Upper lobe of left lung (tissue), 6 donors: ENCODE data around the gene INKA2. TPM values are rescaled to one million over a fixed set of nuclear protein-coding genes. Genes with fewer than 3 reads are reported as not detected.
A peak's percentile ranks its signal among the peaks of the same experiment; 100 is the strongest.

Experiments
- ATAC-seq, 2 donors: fragments of 200-7000 bp; cut with Tn5 transposase; one replicate each; pipeline ENCODE4 v1.9.1; 2022; ENCODE audit warnings: mild to moderate bottlenecking in 2 of 2, moderate library complexity in 2 of 2; ENCODE audit not compliant: low FRiP score in 2 of 2
- DNase-seq, 2 donors: peaks; one replicate each; pipeline ENCODE4 v3.0.0-alpha.2; 2019 to 2020
- H3K27ac ChIP-seq, 4 donors: fragments of 200-600 bp; sonication (generic); one replicate each; pipeline ENCODE4 v1.5.1; 2016 to 2019
- H3K27me3 ChIP-seq, 4 donors: fragments of 200-600 bp; sonication (generic); one replicate each; pipeline ENCODE4 v1.5.1; 2017 to 2019
- H3K36me3 ChIP-seq, 4 donors: fragments of 200-600 bp; sonication (generic); one replicate each; pipeline ENCODE4 v1.5.1; 2016 to 2019
- H3K4me1 ChIP-seq, 4 donors: fragments of 200-600 bp; sonication (generic); one replicate each; pipeline ENCODE4 v1.5.1; 2018 to 2019
- H3K4me3 ChIP-seq, 4 donors: fragments of 200-600 bp; sonication (generic); one replicate each; pipeline ENCODE4 v1.5.1; 2017 to 2019; ENCODE audit warnings: mild to moderate bottlenecking in 2 of 4, moderate library complexity in 1 of 4
- H3K9me3 ChIP-seq, 4 donors: fragments of 200-600 bp; sonication (generic); one replicate each; pipeline ENCODE4 v1.5.1; 2018 to 2019
- EP300 ChIP-seq, 4 donors: sonication (generic); formaldehyde crosslinking; IDR thresholded peaks; one replicate each; pipeline ENCODE4 v1.5.1; 2017; ENCODE audit warnings: antibody characterized with exemption in 4 of 4, control low read depth in 2 of 4
- POLR2A ChIP-seq, 4 donors: fragments of 450-650 bp; IDR thresholded peaks; one replicate each; pipeline ENCODE4 v1.5.1; 2016 to 2017; ENCODE audit warnings: antibody characterized with exemption in 4 of 4, mild to moderate bottlenecking in 2 of 4
- POLR2AphosphoS5 ChIP-seq, 2 donors: sonication (generic); formaldehyde crosslinking; IDR thresholded peaks; one replicate each; pipeline ENCODE4 v1.5.1; 2017; ENCODE audit warnings: antibody characterized with exemption in 2 of 2
- WGBS, 2 donors: methylation state at CpG; one replicate each; pipeline ENCODE4 v1.1.5; 2017 to 2018; 5-methylcytosine and 5-hydroxymethylcytosine counted together
- total RNA-seq, 6 donors: library from RNA; depleted of rRNA in 4 of 6; stranded (reverse); fragments of >200 nt in 4 of 6; gene quantifications; one replicate each; pipeline versions ENCODE4 v1.1.0 to v1.2.1, GENCODE V29; 2016 to 2021
- TF ChIP-seq, protein P1 (sequence below), 6 experiments: fragments of 450-650 bp in 4 of 6; fragments of 200-600 bp in 2 of 6; sonication (generic) in 2 of 6; IDR thresholded peaks; one replicate each; pipeline ENCODE4 v1.5.1; 2016 to 2019; ENCODE audit warnings: antibody characterized with exemption in 6 of 6
- donor health status: DM: no; HTN: no; CAD: no; lungs with moderate emphysema.
- donor health status: DM: no; HTN: yes; CAD: no; lungs with severe emphysema.

The INKA2 gene
- total RNA-seq, 6 donors from 2014 or later: 4.5 to 11.5 (median 7.4) TPM

DNA sequence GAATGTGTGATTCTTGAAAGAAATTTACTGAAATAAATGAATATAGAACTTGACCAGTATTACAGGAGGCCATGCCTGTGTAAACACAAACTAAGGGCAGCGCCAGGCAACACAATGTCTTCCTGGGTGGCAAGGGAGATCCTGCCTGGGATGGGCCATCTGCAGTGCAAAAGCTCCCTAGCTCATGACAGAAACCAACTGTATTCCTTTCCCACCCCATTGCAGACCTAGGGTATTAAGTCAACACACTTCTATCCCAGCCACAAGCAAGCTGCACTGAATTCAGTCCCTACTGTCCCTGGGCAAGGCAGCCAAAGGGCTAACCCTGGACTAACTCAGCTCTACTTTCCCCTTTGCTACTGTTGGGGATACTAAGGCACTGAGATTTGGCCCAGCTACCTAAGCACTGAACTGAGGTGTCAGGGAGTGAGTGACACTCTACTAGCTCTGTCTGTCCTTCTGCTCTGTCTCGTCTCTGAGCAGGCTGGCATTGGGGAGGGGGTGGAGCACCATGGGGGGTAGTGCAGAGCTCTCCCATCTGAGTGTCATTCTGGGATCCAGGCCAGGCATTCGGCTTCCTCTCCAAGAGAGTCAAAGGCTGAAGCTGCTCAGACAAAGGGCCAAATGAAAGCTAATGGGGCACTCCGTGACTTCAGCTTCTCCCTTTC, 2.5 kb downstream of the INKA2 start:
- WGBS, 2 donors: 54 to 64% methylated on average over 4 of the region's 4 CpGs
- ATAC-seq: no peak
- H3K4me1 ChIP-seq: peaks cover 40 to 59% (median 46%) of the 10 kb centered on the region in 4 donors
- DNase-seq: no peak
- no peaks in the 10 kb centered on the region for H3K27me3 ChIP-seq
- no peaks in the 10 kb centered on the region for H3K36me3 ChIP-seq
- H3K4me3 ChIP-seq: peak overlapping the region in 3 of 4 donors; percentile 8 to 59 (median 46)
- no peaks in the 10 kb centered on the region for H3K9me3 ChIP-seq
- H3K27ac ChIP-seq: no peak overlapping the region
- no peak for TF ChIP-seq POLR2A (IDR thresholded peaks at IDR 0.05)
- TF ChIP-seq EP300 (IDR thresholded peaks at IDR 0.05): no peak
- no peak for TF ChIP-seq POLR2AphosphoS5 (IDR thresholded peaks at IDR 0.05)

DNA sequence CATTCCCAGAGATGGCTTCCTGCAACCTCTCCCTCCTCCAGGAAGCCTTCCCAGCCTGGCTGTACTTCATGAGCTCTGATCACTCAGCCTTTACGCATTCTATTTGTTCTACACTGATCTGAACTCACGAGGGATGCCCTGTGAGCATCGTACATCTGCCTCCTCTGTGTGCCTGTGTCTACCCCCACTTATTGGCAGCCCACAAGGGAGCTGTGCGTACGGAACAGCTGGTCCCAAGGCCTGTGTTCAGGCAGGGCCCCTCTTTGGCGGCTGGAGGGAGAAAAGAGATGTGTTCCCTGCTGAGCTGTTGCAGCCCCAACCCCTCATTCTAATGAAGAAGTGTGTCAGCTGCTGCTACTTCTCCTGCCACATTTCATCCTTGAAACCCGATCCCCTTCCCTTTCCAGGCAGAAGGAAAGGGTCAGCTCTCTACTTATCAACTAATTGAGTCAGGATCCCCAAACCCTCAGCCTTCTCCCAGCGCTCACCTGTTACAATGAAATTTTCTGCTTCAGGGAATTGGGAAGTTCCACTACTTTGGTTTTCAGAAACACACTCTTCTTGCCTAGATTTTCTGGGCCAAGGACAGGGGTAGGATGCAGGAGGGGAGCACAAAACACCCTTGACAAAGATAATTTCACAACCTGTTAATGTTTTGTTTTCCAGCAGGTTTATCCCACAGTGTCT, 3.2 kb downstream of the INKA2 start:
- H3K4me1 ChIP-seq: peaks cover 40 to 59% (median 46%) of the 10 kb centered on the region in 4 donors
- 77 to 84% methylated on average over 7 to 8 of the region's 8 CpGs for WGBS, 2 donors
- H3K27me3 ChIP-seq: no peaks in the 10 kb centered on the region
- no peak for TF ChIP-seq EP300 (IDR thresholded peaks at IDR 0.05)
- TF ChIP-seq POLR2AphosphoS5 (IDR thresholded peaks at IDR 0.05): peak in 1 of 2 donors; percentile 16
- H3K9me3 ChIP-seq: no peaks in the 10 kb centered on the region
- DNase-seq: no peak
- no peak overlapping the region for H3K27ac ChIP-seq
- H3K4me3 ChIP-seq: peak overlapping the region in 1 of 4 donors; percentile 8
- ATAC-seq: no peak
- H3K36me3 ChIP-seq: no peaks in the 10 kb centered on the region

DNA sequence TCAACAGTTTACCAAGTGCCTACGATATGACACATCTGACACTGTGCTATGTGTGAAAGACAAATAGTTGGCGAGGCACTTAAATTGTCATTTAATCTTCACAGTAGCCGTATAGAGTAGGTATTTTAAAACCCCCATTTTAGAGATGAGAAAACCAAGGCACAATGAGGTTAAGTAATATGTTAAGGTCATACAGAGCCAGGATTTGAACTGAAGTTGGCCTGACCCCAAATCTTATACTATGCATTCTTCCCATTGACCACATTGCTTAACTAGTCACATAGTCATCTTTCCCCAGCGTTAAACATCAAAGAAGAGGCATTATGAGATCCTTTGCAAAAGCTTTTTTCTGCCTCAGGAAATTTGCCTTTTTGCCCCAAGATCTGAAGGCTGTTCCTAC, 3.9 kb downstream of the INKA2 start:
- DNase-seq: no peak
- ATAC-seq: no peak
- H3K36me3 ChIP-seq: no peaks in the 10 kb centered on the region
- TF ChIP-seq POLR2AphosphoS5 (IDR thresholded peaks at IDR 0.05) (no peak), EP300 (IDR thresholded peaks at IDR 0.05) (no peak)
- H3K4me1 ChIP-seq: peaks cover 40 to 55% (median 44%) of the 10 kb centered on the region in 4 donors
- no peak overlapping the region for H3K4me3 ChIP-seq
- 87% methylated on average over 4 of the region's 4 CpGs for WGBS, 2 donors
- no peaks in the 10 kb centered on the region for H3K9me3 ChIP-seq
- no peak overlapping the region for H3K27ac ChIP-seq
- no peaks in the 10 kb centered on the region for H3K27me3 ChIP-seq

DNA sequence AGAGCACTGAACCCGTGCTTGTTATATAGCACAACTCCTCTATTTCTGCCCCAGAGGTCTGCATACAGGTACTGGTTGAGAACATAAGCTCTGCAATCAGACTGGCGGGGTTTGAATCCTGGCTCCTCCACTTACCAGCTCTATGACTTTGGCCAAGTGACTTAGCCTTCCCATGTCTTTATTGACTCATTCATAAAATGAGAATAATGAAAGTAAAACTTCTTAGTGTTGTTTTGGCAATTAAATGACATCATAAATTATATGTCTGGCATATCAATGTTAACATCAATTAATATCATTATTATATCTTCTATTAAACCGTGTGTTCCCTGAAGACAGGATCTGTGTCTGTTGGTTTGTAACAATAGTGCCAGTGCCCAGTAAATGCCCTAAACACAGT, 4.3 kb downstream of the INKA2 start:
- ATAC-seq (no peak), DNase-seq (no peak)
- no peak for TF ChIP-seq EP300 (IDR thresholded peaks at IDR 0.05)
- TF ChIP-seq, protein P1, sequence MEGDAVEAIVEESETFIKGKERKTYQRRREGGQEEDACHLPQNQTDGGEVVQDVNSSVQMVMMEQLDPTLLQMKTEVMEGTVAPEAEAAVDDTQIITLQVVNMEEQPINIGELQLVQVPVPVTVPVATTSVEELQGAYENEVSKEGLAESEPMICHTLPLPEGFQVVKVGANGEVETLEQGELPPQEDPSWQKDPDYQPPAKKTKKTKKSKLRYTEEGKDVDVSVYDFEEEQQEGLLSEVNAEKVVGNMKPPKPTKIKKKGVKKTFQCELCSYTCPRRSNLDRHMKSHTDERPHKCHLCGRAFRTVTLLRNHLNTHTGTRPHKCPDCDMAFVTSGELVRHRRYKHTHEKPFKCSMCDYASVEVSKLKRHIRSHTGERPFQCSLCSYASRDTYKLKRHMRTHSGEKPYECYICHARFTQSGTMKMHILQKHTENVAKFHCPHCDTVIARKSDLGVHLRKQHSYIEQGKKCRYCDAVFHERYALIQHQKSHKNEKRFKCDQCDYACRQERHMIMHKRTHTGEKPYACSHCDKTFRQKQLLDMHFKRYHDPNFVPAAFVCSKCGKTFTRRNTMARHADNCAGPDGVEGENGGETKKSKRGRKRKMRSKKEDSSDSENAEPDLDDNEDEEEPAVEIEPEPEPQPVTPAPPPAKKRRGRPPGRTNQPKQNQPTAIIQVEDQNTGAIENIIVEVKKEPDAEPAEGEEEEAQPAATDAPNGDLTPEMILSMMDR (IDR thresholded peaks at IDR 0.05): no peak
- no peak for TF ChIP-seq POLR2AphosphoS5 (IDR thresholded peaks at IDR 0.05)
- TF ChIP-seq POLR2A (IDR thresholded peaks at IDR 0.05): no peak
- no peak overlapping the region for H3K4me3 ChIP-seq
- H3K27ac ChIP-seq: peak overlapping the region in 3 of 4 donors; percentile 74 to 87 (median 84)
- H3K9me3 ChIP-seq: no peaks in the 10 kb centered on the region
- peaks cover 37 to 51% (median 41%) of the 10 kb centered on the region in 4 donors for H3K4me1 ChIP-seq
- no peaks in the 10 kb centered on the region for H3K36me3 ChIP-seq
- WGBS, 2 donors: 85 to 90% methylated on average over 3 of the region's 3 CpGs
- no peaks in the 10 kb centered on the region for H3K27me3 ChIP-seq

DNA sequence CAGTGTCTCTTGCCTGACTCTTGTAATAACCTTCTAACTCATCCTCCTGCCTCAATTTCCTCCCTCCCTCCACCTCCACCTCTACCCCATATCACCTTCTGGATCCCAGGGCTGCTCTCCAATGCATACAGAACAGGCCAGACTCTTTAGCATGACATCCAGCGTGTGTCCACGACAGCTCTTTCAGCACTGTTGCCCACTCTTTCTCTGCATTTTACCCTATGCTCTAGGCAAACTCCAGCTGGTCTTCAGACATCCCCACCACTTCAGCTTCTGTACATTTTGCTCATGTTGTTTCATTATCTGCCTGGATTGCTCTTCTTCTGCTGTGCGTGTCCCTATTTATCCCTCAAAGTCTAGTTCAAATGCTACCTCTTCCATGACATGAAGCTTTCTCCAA, 4.8 kb downstream of the INKA2 start:
- Histone ChIP-seq H3K36me3 (no peaks in the 10 kb centered on the region), H3K4me1 (peaks cover 35 to 46% (median 38%) of the 10 kb centered on the region in 4 donors), H3K27me3 (no peaks in the 10 kb centered on the region), H3K27ac (peak overlapping the region; percentile 66 to 87 (median 79)), H3K9me3 (no peaks in the 10 kb centered on the region), H3K4me3 (no peak overlapping the region)
- DNase-seq (no peak), ATAC-seq (no peak)
- 75 to 78% methylated on average over 3 of the region's 3 CpGs for WGBS, 2 donors
- TF ChIP-seq, protein P1 (IDR thresholded peaks at IDR 0.05): no peak
- no peak for TF ChIP-seq POLR2A (IDR thresholded peaks at IDR 0.05)
- no peak for TF ChIP-seq EP300 (IDR thresholded peaks at IDR 0.05)
- TF ChIP-seq POLR2AphosphoS5 (IDR thresholded peaks at IDR 0.05): no peak

DNA sequence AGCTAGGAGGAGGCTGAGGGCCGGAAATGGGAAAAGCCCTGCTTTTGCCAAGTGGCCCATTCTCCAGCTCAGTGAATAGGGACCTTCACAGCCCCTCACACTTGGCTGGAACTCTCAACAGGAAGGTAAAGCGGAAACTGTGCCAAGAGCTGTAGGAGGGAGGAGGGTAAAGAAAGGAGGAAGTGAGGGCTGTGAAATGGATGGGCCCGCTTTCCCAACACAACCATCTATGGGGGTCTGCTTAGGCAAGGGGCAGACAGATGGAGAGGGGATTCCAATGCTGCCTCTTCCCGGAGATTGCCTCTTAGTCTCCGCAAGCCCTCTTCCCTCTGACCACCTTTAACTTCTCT, 5.2 kb downstream of the INKA2 start:
- Histone ChIP-seq H3K9me3 (no peaks in the 10 kb centered on the region), H3K4me1 (peaks cover 35 to 45% (median 38%) of the 10 kb centered on the region in 4 donors), H3K27ac (peak overlapping the region; percentile 66 to 87 (median 79)), H3K27me3 (no peaks in the 10 kb centered on the region), H3K4me3 (peak overlapping the region in 1 of 4 donors; percentile 8), H3K36me3 (no peaks in the 10 kb centered on the region)
- DNase-seq (peak in 1 of 2 donors; percentile 45), ATAC-seq (peak in 1 of 2 donors; percentile 54)
- TF ChIP-seq POLR2AphosphoS5 (IDR thresholded peaks at IDR 0.05) (no peak), POLR2A (IDR thresholded peaks at IDR 0.05) (no peak), EP300 (IDR thresholded peaks at IDR 0.05) (no peak)
- TF ChIP-seq, protein P1 (IDR thresholded peaks at IDR 0.05): no peak
- WGBS, 2 donors: 57% methylated on average over 5 of the region's 5 CpGs
